A549 treated with RU486 at 1 μM for 4 hours (cell line): ENCODE data around the gene GNL2. TPM values are rescaled to one million over a fixed set of nuclear protein-coding genes. Genes with fewer than 3 reads are reported as not detected.

Experiments
- total RNA-seq: library from RNA; stranded (reverse); fragments of 200-300 nt; extraction: Qiagen RNA extraction; gene quantifications from 5 replicates; pipeline ENCODE4 v1.2.3, GENCODE V29; 2022; ENCODE audit warnings: low read depth

The GNL2 gene
- total RNA-seq = 54.1 to 70.9 TPM (median 61.7 TPM) in 5 replicates

DNA sequence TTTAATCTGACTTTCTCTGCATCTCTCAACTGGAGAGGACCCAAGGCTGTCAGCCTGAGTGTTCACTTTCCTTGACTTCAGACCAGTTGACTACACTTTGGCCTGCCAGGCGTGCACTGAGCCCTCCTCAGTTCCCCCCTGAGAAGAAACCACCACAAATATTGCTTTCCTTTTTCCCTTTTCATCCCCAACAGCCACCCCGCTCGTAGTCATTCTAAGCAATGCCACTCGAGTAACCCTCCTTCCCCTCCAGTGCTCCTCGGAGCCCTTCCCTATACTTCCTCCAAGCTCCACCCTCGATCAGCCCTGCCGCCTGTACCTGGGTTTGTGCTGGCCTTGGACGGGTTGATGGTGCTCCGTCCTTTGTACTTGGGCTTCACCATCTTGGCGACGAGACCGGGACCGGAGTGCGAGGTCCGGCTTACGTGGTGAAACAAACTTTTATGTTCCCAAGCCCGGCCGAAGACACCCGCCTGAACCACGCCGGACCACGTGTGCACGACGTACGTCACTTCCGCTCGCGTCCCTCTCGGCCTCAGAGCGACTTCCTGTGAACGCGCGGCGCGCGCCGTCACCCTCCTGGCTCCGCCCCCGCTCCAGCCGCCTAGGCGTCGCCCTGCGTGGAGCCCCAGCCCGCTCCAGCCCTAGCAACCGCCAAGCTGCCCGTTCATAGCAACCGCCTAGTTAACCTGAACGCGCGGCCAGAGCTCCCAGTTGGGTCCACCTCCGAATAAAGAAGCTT, at the start of gene GNL2:
GNL2 (minus strand) TSS at position 498 of the 742 bp plus-strand sequence; CDS start at position 383, 115 bp downstream.

DNA sequence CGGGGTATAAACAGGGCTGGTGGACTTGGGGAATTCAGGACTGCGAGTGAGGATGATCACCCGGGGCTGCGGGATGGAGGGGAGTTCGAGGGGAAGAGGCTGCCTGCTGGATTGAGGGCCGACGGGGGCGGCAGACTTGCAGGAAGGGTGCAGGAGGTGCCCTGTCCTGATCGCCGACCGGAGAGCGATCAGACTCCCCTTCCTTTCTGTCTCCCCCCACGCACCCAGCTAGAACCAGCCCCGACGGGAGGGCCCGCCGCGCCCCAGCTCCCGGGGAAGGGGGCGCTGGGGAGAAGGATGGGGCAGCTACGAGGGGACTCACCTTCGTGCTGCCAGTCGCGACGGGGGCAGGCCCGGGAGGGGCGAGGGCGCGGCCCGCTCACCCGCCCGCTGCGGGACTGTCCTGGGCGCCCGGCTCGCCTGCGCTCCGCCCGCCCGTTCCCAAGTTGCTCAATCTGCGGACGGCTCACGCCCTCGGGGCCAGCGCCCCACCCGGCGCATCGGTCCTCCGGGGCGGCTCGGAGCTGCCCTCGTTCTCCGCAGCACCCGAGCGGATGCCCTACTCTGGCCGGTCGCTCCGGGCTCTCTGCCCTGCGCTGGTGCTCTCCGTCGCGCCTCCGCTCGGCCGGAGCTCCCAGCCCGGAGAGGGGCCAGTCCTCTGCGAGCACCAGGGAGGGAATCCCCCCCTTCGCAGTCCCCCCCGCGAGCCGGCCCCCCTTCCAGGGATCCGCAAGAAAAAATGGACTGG, 38.7 kb upstream of the GNL2 start, which contains the start of gene RSPO1:
RSPO1 (minus strand) TSS at position 649 of the 748 bp plus-strand sequence. CDS start 5,231 bp downstream, outside the sequence.

GRCh38 chr1:37556712-37557196, 39.0 kb downstream of the GNL2 start, which contains the start of gene DNALI1:
Gene DNALI1, plus strand, starts transcription at chr1:37556940. Its CDS starts 55 bp downstream, at chr1:37556995.

GRCh38 chr1:37553927-37554808, 41.6 kb downstream of the GNL2 start, which contains the start of gene SNIP1:
Gene SNIP1, minus strand, starts transcription at chr1:37554293. Its CDS starts 64 bp downstream, at chr1:37554229.

Other genes starting within 250 kb of the GNL2 start
- 11.2 to 22.4 TPM (median 18.8 TPM) in 5 replicates for gene ZC3H12A, start 121.4 kb downstream of the GNL2 start, total RNA-seq
- 34.1 to 41.4 TPM (median 35.7 TPM) in 5 replicates for gene MEAF6, start 81.2 kb downstream of the GNL2 start, total RNA-seq
- 8.0 to 15.3 TPM (median 11.1 TPM) in 5 replicates for gene SNIP1, start 41.6 kb downstream of the GNL2 start, total RNA-seq
- gene DNALI1, start 39.0 kb downstream of the GNL2 start, total RNA-seq = 0.06 to 0.12 TPM in 2 of 5 replicates, not detected in the others
- 0.03 to 0.15 TPM (median 0.09 TPM) in 4 of 5 replicates, not detected in the other for gene RSPO1, start 39.0 kb upstream of the GNL2 start, total RNA-seq
- 46.5 to 51.6 TPM (median 50.2 TPM) in 5 replicates for gene CDCA8, start 96.6 kb upstream of the GNL2 start, total RNA-seq
- 0.44 to 1.2 TPM (median 0.97 TPM) in 5 replicates for gene EPHA10, start 169.2 kb upstream of the GNL2 start, total RNA-seq
- gene MANEAL, start 197.9 kb upstream of the GNL2 start, total RNA-seq = 20.5 to 27.2 TPM (median 25.5 TPM) in 5 replicates
- gene C1orf122, start 211.9 kb upstream of the GNL2 start, total RNA-seq = 35.3 to 61.8 TPM (median 57.2 TPM) in 5 replicates
- 11.9 to 22.3 TPM (median 20.5 TPM) in 5 replicates for gene YRDC, start 212.3 kb upstream of the GNL2 start, total RNA-seq